Measurements from ENCODE around the gene HAUS5.

HAUS5 gene, protein sequence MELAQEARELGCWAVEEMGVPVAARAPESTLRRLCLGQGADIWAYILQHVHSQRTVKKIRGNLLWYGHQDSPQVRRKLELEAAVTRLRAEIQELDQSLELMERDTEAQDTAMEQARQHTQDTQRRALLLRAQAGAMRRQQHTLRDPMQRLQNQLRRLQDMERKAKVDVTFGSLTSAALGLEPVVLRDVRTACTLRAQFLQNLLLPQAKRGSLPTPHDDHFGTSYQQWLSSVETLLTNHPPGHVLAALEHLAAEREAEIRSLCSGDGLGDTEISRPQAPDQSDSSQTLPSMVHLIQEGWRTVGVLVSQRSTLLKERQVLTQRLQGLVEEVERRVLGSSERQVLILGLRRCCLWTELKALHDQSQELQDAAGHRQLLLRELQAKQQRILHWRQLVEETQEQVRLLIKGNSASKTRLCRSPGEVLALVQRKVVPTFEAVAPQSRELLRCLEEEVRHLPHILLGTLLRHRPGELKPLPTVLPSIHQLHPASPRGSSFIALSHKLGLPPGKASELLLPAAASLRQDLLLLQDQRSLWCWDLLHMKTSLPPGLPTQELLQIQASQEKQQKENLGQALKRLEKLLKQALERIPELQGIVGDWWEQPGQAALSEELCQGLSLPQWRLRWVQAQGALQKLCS

DNA sequence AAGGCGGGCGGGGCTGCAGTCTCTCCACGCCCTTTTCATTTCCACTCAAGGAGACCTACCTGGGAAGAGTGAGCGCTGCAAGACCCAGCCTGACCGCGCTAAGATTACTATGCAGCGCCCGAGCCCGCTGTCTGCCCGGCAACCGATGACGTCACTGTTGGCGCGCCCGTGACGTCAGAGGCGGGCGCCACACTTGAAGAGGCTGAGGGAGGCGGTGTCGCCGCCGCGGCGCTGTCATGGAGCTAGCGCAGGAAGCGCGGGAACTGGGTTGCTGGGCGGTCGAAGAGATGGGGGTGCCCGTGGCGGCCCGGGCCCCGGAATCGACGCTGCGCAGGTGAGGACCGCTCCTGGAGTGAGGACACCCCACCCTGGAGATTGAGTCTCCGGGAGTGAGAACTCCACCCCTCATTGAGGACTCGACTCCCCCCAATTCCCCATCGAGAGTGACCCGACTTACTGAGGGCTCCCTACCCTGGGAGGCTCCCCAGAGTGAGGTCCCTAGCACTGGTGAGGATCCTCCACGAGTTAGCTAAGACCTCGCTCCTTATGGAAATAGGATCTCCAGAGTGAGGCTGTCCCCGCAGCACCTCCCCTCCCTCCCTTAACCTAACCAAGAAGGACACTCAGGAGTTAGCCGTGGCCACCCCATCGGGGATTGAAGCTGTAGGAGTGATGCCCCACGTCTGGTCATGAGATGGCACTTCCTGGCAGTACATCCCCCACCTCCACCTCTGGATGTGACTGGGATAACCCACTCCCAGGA, at the start of gene HAUS5:
Gene HAUS5 (plus strand): TSS at position 177 of the 763 bp plus-strand sequence. CDS start 60 bp downstream, at position 237.
- H3K4me3 ChIP-seq (ENCODE audit: low read depth, low read length), result peak within 1 kb of the TSS; percentile 86
- DNase-seq (ENCODE audit: low read depth), result peak; percentile 92

DNA sequence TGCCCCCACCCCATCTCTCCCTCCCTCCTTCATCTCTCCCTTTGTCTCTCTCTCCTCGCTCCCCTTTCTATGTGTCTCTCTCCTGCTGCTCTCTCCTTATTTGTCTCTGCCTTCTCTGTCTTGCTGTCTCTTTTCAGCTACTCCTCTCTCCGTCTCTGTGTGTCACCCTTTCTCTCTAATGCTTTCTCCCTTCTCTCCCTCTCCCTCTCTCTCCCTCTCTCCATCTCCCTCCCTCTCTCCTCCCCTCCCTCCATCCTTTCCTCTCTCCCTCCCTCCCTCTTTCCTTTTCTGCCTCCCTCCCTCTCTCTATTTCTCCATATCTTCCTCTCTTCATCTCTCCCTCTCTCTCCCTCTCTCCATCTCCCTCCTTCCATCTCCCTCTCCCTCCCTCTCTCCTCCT, 49.8 kb upstream of the HAUS5 start:
- TF ChIP-seq, protein P1, sequence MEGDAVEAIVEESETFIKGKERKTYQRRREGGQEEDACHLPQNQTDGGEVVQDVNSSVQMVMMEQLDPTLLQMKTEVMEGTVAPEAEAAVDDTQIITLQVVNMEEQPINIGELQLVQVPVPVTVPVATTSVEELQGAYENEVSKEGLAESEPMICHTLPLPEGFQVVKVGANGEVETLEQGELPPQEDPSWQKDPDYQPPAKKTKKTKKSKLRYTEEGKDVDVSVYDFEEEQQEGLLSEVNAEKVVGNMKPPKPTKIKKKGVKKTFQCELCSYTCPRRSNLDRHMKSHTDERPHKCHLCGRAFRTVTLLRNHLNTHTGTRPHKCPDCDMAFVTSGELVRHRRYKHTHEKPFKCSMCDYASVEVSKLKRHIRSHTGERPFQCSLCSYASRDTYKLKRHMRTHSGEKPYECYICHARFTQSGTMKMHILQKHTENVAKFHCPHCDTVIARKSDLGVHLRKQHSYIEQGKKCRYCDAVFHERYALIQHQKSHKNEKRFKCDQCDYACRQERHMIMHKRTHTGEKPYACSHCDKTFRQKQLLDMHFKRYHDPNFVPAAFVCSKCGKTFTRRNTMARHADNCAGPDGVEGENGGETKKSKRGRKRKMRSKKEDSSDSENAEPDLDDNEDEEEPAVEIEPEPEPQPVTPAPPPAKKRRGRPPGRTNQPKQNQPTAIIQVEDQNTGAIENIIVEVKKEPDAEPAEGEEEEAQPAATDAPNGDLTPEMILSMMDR (conservative IDR thresholded peaks at IDR 0.05; ENCODE audit: low read depth, low read length), result no peak
- H3K4me3 ChIP-seq (ENCODE audit: low read depth, low read length), result no peak overlapping the region
- no peak for DNase-seq (ENCODE audit: low read depth)

More for the DNA sequence above, at the start of gene HAUS5:
- TF ChIP-seq, protein P1 (conservative IDR thresholded peaks at IDR 0.05; ENCODE audit: low read depth, low read length), result no peak

GRCh38 chr19:35563207-35563829, 49.2 kb upstream of the HAUS5 start, which contains the start of gene ATP4A:
Gene ATP4A, minus strand, starts transcription at chr19:35563658. Its CDS starts 29 bp downstream, at chr19:35563629.
- no peak for DNase-seq (ENCODE audit: low read depth)
- TF ChIP-seq, protein P1 (conservative IDR thresholded peaks at IDR 0.05; ENCODE audit: low read depth, low read length), result no peak

DNA sequence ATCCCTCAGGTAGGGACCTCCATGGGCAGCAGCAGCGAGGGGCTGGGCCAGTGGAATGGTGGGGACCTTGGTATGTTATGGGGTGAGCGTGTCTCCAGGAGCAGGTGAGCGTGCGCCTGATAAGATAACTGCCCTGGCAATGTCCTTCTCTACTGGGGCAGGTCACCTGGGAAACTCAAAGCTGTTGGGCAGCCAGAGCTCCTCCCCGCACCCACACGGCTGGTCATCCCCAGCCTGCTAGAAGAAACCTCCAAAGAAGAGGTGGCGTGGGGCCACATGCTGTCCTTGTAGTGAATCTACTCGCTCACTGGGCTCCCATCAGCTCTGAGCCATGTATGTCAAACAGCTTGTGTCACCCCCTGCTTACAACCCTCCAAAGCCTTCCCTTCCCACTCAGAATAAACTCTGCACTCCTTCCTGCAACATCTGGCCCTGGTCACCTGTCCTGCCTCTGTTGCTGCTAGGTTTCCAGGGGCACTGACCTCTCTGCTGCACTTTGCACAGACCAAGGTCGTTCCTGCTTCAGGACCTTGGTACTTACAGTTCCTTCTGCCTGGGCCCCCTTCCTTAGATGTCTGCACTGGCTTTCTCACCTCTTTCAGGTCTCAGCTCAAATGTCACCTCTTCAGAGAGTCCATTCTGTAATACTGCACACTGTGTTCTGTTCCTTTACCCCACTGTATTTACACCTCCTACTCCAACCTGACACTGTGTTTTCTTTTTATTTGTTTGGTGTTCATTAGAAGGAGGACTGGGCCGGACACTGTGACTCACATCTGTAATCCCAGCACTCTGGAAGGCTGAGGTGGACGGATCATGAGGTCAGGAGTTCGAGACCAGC, 47.3 kb upstream of the HAUS5 start:
- no peak overlapping the region for H3K4me3 ChIP-seq (ENCODE audit: low read depth, low read length)

More at GRCh38 chr19:35563207-35563829, 49.2 kb upstream of the HAUS5 start, which contains the start of gene ATP4A:
- no peak within 1 kb of the TSS for H3K4me3 ChIP-seq (ENCODE audit: low read depth, low read length)

GRCh38 chr19:35566738-35567137, 45.8 kb upstream of the HAUS5 start:
- H3K4me3 ChIP-seq (ENCODE audit: low read depth, low read length), result no peak overlapping the region
- DNase-seq (ENCODE audit: low read depth), result no peak
- TF ChIP-seq, protein P1 (conservative IDR thresholded peaks at IDR 0.05; ENCODE audit: low read depth, low read length), result no peak

More for the DNA sequence above, 47.3 kb upstream of the HAUS5 start:
- no peak for DNase-seq (ENCODE audit: low read depth)
- TF ChIP-seq, protein P1 (conservative IDR thresholded peaks at IDR 0.05; ENCODE audit: low read depth, low read length), result no peak

All from choroid plexus epithelial cell (primary cell).